Brain microvascular endothelial cell (primary cell): ENCODE measurements around the gene RASAL3.
A peak's percentile ranks its signal among the peaks of the same experiment; 100 is the strongest.

Experiments
- DNase-seq: peaks from one replicate; pipeline ENCODE4 v3.0.0-alpha.2; 2020
- H3K27ac ChIP-seq: fragments of 250-450 bp; sonication (Bioruptor Pico); 2 replicates; pipeline ENCODE4 v1.5.1; 2020; ENCODE audit warnings: mild to moderate bottlenecking, moderate library complexity
- H3K27me3 ChIP-seq: fragments of 250-450 bp; sonication (Bioruptor Pico); replicated peaks from 2 replicates; pipeline ENCODE4 v1.5.1; 2020; ENCODE audit warnings: mild to moderate bottlenecking
- H3K36me3 ChIP-seq: fragments of 250-450 bp; sonication (Bioruptor Pico); replicated peaks from 2 replicates; pipeline ENCODE4 v1.5.1; 2020; ENCODE audit warnings: mild to moderate bottlenecking
- H3K4me3 ChIP-seq: 2 replicates; pipeline ENCODE4 v1.5.1; 2011; ENCODE audit warnings: low read depth, mild to moderate bottlenecking, control low read depth, low read length, moderate library complexity
- in situ Hi-C: cut with HindIII; loops from 2 replicates; pipeline ENCODE4 v1.10.0; 2017; ENCODE audit warnings: low sequenced_read_pairs, low pct_ligation_motif_present
- TF ChIP-seq, protein P1 (sequence below): IDR thresholded peaks from 2 replicates; pipeline ENCODE4 v1.5.1; 2011; ENCODE audit warnings: low read depth, mild to moderate bottlenecking, moderate library complexity, low read length, control low read depth, inconsistent platforms; ENCODE audit errors: missing control alignments

The RASAL3 gene

DNA sequence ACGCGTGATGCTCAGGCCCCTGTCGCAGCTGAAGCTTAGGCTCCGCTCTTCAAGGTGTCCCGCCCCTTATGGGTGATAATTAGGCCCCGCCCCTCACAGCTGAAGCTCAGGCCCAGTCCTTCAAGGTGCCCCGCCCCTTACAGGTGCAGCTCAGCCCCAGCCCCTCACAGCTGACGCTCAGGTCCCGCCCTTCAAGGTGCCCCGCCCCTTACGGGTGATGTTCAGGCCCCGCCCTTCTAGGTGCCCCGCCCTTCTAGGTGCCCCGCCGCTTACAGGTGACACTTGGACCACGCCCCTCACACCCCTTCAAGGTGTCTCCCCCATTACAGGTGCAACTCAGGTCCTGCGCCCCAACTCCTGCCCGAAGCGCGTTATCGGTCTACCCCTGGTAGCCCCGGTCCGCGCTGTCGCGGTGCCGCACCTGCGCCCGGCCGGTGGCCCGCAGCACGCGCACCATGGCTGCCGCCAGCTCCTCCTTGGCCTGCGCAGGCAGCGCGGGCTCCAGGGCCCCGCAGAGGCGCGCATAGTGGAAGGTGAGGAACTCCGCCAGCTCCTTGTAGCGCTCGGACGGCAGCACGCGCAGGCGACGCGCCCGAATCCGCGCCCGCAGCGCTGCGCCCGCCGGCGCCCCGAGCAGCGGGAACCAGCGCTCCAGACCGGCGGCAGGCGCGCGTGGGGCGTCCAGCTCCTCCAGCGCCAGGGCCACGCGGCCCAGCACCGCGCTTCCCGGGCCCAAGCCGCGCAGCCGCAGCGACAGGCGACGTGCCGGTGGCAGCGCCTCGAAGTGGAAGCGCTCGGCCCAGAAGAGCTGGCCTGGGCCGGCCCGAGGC is 7.3 kb downstream of the RASAL3 start:
- Histone ChIP-seq H3K36me3 (no peaks in the 10 kb centered on the region), H3K27me3 (peaks cover 26% of the 10 kb centered on the region), H3K4me3 (no peak overlapping the region), H3K27ac (no peak overlapping the region)
- in situ Hi-C loops, result no loop called here
- DNase-seq, result no peak
- TF ChIP-seq, protein P1, sequence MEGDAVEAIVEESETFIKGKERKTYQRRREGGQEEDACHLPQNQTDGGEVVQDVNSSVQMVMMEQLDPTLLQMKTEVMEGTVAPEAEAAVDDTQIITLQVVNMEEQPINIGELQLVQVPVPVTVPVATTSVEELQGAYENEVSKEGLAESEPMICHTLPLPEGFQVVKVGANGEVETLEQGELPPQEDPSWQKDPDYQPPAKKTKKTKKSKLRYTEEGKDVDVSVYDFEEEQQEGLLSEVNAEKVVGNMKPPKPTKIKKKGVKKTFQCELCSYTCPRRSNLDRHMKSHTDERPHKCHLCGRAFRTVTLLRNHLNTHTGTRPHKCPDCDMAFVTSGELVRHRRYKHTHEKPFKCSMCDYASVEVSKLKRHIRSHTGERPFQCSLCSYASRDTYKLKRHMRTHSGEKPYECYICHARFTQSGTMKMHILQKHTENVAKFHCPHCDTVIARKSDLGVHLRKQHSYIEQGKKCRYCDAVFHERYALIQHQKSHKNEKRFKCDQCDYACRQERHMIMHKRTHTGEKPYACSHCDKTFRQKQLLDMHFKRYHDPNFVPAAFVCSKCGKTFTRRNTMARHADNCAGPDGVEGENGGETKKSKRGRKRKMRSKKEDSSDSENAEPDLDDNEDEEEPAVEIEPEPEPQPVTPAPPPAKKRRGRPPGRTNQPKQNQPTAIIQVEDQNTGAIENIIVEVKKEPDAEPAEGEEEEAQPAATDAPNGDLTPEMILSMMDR, result no peak

DNA sequence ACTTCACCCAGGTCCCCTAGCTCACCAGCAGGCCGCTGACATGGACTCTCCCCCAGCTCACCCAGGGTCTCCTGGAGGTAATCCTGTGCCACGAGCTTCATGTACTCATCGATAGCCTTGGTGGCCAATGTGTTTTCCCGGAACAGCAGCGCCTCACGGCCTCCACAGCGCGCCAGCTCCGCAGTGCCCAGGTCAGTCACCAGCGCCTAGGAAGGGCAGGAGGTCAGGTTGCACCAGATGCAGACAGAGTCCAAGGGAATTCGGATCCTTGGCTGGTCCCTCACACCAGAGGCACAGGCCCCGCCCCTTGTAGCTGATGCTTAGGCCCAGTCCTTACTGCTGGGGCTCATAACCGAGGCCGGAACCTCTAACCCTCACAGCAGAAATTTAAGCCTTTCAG is 7.9 kb downstream of the RASAL3 start:
- TF ChIP-seq, protein P1, result no peak
- no peak for DNase-seq
- H3K36me3 ChIP-seq, result no peaks in the 10 kb centered on the region
- peaks cover 26% of the 10 kb centered on the region for H3K27me3 ChIP-seq
- no peak overlapping the region for H3K27ac ChIP-seq
- no peak overlapping the region for H3K4me3 ChIP-seq
- in situ Hi-C loops, result no loop called here

DNA sequence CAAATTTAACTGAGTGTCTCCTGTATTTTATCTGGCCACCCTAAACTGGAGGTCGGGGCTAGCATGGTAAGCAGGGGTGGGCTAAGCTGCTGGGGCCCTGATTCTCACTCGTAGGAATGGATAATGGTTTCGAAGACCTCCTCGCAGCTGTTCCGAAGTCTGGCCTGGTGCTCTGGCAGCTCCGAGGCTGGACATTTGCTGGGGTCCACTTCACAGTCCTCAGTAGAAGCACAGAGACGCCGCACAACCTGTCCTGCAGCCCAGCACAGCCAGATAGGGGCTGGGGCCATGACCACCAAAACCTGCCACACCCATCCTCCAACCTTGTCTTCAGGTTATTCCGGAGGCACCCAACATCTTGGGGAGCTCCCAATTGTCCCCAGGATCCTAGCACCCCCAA is 8.3 kb downstream of the RASAL3 start:
- no peak for DNase-seq
- TF ChIP-seq, protein P1, result no peak
- H3K4me3 ChIP-seq, result no peak overlapping the region
- H3K27me3 ChIP-seq, result peaks cover 26% of the 10 kb centered on the region
- no peak overlapping the region for H3K27ac ChIP-seq
- H3K36me3 ChIP-seq, result no peaks in the 10 kb centered on the region
- in situ Hi-C loops, result no loop called here

DNA sequence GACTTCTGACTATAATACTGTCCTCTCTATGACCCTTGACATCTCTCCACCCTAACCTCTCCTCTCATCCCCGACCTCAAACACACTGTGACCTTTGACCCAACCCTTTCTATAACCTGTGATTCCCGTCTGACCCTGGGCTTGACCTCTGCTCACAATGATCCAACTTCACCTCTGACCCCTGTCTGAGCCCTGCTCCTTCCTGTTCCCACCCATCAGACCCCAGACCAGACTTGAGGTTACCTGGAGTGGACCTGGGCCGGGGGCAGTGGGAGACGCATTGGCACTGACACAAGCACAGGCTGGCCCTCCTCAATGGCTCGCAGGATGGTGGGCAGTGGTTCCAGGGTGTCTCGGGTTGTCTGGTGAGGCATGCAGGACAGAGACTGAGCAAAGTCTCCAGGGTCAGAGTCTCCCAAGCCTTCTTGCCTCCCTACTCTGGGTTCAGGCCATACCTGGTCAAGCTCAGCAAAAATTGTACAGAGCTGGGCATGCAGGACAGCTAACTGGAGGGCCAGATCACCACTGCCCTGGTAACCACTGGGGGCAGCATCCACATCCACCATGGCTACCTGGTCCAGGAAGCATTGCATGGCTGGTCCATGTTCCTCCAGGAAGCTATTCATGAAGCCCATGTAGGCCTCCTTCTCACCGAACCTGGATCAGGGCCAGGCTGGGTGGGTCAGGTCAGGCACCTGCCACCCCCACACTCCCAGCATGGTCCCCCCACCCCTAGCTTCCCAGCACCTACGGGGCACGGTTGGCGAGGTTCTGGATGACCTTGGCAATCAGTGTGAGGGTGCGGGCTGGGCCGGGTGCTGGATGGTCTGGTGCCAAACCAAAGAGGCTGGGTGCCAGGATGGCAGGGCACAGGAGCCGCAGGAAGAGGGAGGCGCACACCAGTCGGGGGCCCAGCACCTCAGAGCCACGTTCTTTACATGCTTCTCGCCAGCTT is 10.2 kb downstream of the RASAL3 start:
- TF ChIP-seq, protein P1, result peak; percentile 57

DNA sequence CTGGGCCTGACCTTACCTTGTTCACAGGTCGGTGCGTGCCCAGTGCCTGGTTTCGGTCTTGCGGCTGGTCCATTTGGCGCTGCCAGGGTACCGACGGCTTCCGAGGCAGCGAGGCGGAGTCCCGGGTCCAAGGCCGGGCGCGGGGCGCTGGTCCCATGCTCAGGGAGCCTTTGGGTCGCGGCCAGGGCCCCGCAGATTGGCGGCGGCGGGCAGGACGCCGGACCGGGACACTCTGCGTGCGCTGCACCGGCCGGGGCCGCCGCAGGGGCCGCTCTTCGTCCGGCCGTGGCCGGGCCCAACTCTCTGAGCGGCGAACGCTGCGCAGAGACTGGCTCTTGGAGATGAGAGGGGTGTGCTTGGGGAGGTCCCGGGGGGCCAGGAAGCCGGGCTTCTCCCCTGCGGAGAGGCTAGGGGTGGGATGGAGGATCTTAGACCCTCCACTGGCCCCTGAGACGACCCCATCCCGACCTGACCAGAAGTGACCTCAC is 11.2 kb downstream of the RASAL3 start:
- Histone ChIP-seq H3K36me3 (no peaks in the 10 kb centered on the region), H3K27me3 (peaks cover 22% of the 10 kb centered on the region), H3K27ac (no peak overlapping the region), H3K4me3 (peak overlapping the region; percentile 49)
- in situ Hi-C loops, result no loop called here
- DNase-seq, result no peak
- TF ChIP-seq, protein P1, result peak; percentile 22

More for the DNA sequence above, 10.2 kb downstream of the RASAL3 start:
- Histone ChIP-seq H3K27ac (no peak overlapping the region), H3K36me3 (no peaks in the 10 kb centered on the region), H3K4me3 (no peak overlapping the region), H3K27me3 (peaks cover 26% of the 10 kb centered on the region)
- in situ Hi-C loops, result no loop called here
- no peak for DNase-seq
